Measurements from ENCODE around the gene FGFBP1. TPM values are rescaled to one million over a fixed set of nuclear protein-coding genes. Genes with fewer than 3 reads are reported as not detected.

Gene FGFBP1
- total and polyA plus RNA-seq, 4 donors, result 7.1 to 45.7 (median 19.7) TPM; not detected in 1

DNA sequence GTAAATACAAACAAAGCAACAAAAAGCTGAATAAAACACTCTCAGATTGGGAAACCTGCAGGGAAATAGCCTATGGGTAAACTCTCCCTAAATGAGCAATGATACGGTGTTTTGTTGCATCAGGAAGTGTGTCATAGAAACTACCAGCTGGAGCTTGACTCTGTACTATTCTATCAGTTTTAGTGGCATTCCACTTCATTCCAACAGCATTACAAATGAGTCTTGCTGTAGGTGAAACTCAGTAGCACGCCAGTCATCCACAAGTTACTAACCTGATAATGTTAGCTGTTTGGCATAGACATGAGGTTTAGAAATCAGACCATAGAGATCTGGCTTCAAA is 24.9 kb downstream of the FGFBP1 start:
- no peaks in the 10 kb centered on the region for H3K36me3 ChIP-seq (ENCODE audit: control insufficient read depth in 4 of 4, insufficient read depth in 4 of 4, low read length in 4 of 4)
- WGBS, 2 donors, result 57 to 63% methylated on average over 2 of the region's 2 CpGs
- H3K4me1 ChIP-seq (ENCODE audit: control insufficient read depth in 5 of 5, insufficient read depth in 5 of 5, low read length in 5 of 5), result peaks cover 0 to 2% (median 0%) of the 10 kb centered on the region in 5 donors
- peaks cover 0 to under 1% (median 0%) of the 10 kb centered on the region in 4 donors for H3K9me3 ChIP-seq (ENCODE audit: control insufficient read depth in 4 of 4, insufficient read depth in 3 of 4, low read length in 3 of 4)
- peaks cover 0 to 2% (median 0%) of the 10 kb centered on the region in 3 donors for H3K27me3 ChIP-seq (ENCODE audit: control insufficient read depth in 3 of 3, insufficient read depth in 3 of 3, low read length in 2 of 3)
- no peak for DNase-seq
- H3K9ac ChIP-seq (ENCODE audit: insufficient read depth in 1 of 2, low read length in 2 of 2), result no peak overlapping the region
- no peak overlapping the region for H3K27ac ChIP-seq (ENCODE audit: low read depth in 1 of 2, low read length in 1 of 2)
- TF ChIP-seq, protein P1, sequence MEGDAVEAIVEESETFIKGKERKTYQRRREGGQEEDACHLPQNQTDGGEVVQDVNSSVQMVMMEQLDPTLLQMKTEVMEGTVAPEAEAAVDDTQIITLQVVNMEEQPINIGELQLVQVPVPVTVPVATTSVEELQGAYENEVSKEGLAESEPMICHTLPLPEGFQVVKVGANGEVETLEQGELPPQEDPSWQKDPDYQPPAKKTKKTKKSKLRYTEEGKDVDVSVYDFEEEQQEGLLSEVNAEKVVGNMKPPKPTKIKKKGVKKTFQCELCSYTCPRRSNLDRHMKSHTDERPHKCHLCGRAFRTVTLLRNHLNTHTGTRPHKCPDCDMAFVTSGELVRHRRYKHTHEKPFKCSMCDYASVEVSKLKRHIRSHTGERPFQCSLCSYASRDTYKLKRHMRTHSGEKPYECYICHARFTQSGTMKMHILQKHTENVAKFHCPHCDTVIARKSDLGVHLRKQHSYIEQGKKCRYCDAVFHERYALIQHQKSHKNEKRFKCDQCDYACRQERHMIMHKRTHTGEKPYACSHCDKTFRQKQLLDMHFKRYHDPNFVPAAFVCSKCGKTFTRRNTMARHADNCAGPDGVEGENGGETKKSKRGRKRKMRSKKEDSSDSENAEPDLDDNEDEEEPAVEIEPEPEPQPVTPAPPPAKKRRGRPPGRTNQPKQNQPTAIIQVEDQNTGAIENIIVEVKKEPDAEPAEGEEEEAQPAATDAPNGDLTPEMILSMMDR (IDR thresholded peaks at IDR 0.05; ENCODE audit: control extremely low read depth, extremely low read depth), result no peak
- peak; percentile 9 for ATAC-seq (ENCODE audit: insufficient read depth, low FRiP score)
- H3K4me3 ChIP-seq, result no peak overlapping the region

- no peak overlapping the region for H3K9ac ChIP-seq (ENCODE audit: insufficient read depth in 1 of 2, low read length in 2 of 2)
- ATAC-seq (ENCODE audit: insufficient read depth, low FRiP score) (no peak), DNase-seq (no peak)
- peaks cover 0 to 2% (median 0%) of the 10 kb centered on the region in 3 donors for H3K27me3 ChIP-seq (ENCODE audit: control insufficient read depth in 3 of 3, insufficient read depth in 3 of 3, low read length in 2 of 3)
- peaks cover 0 to 2% (median 0%) of the 10 kb centered on the region in 4 donors for H3K9me3 ChIP-seq (ENCODE audit: control insufficient read depth in 4 of 4, insufficient read depth in 3 of 4, low read length in 3 of 4)
- TF ChIP-seq, protein P1 (IDR thresholded peaks at IDR 0.05; ENCODE audit: control extremely low read depth, extremely low read depth), result no peak
- H3K27ac ChIP-seq (ENCODE audit: low read depth in 1 of 2, low read length in 1 of 2), result no peak overlapping the region
- WGBS, 2 donors, result 64 to 81% methylated on average over 8 of the region's 8 CpGs
- peaks cover 0 to 1% (median 0%) of the 10 kb centered on the region in 5 donors for H3K4me1 ChIP-seq (ENCODE audit: control insufficient read depth in 5 of 5, insufficient read depth in 5 of 5, low read length in 5 of 5)
- no peaks in the 10 kb centered on the region for H3K36me3 ChIP-seq (ENCODE audit: control insufficient read depth in 4 of 4, insufficient read depth in 4 of 4, low read length in 4 of 4)
- no peak overlapping the region for H3K4me3 ChIP-seq
These were observed 25.4 kb downstream of the FGFBP1 start for GRCh38 chr4:15912961-15913630.

DNA sequence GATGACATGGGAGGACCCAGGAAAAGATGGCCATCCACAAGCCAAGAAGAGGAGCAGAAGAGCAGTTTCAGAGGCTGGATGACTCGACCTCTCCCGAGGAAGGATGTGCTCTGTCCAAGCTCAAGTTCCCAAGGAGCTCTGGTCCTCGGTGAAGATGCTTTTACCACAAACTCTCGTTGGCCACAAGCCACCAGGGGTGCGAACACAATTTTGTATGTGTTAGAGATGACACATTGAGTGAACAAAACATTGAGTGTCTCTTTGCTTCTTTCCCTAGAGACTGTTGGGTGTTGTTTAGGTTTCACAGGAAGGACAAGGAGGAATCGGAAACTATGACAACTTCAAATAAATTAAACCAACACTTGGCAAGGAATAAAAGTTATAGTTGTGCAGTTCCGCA is 26.3 kb downstream of the FGFBP1 start:
- peaks cover 0 to 1% (median 0%) of the 10 kb centered on the region in 5 donors for H3K4me1 ChIP-seq (ENCODE audit: control insufficient read depth in 5 of 5, insufficient read depth in 5 of 5, low read length in 5 of 5)
- no peak overlapping the region for H3K9ac ChIP-seq (ENCODE audit: insufficient read depth in 1 of 2, low read length in 2 of 2)
- TF ChIP-seq, protein P1 (IDR thresholded peaks at IDR 0.05; ENCODE audit: control extremely low read depth, extremely low read depth), result no peak
- no peak overlapping the region for H3K4me3 ChIP-seq
- peaks cover 0 to 2% (median 0%) of the 10 kb centered on the region in 3 donors for H3K27me3 ChIP-seq (ENCODE audit: control insufficient read depth in 3 of 3, insufficient read depth in 3 of 3, low read length in 2 of 3)
- DNase-seq, result no peak
- WGBS, 2 donors, result 59 to 68% methylated on average over 7 of the region's 7 CpGs
- no peaks in the 10 kb centered on the region for H3K36me3 ChIP-seq (ENCODE audit: control insufficient read depth in 4 of 4, insufficient read depth in 4 of 4, low read length in 4 of 4)
- H3K9me3 ChIP-seq (ENCODE audit: control insufficient read depth in 4 of 4, insufficient read depth in 3 of 4, low read length in 3 of 4), result peaks cover 0 to 2% (median 0%) of the 10 kb centered on the region in 4 donors
- no peak overlapping the region for H3K27ac ChIP-seq (ENCODE audit: low read depth in 1 of 2, low read length in 1 of 2)
- no peak for ATAC-seq (ENCODE audit: insufficient read depth, low FRiP score)
